ENCODE measurements around the gene TSPAN3.

The TSPAN3 gene

GRCh38 chr15:77018796-77019505 is 52.0 kb downstream of the TSPAN3 start:
- TF ChIP-seq POLR2AphosphoS5 (IDR thresholded peaks at IDR 0.05; ENCODE audit: low read depth): no peak
- no peak for TF ChIP-seq REST (IDR thresholded peaks at IDR 0.05; ENCODE audit: insufficient replicate concordance, low read depth)
- TF ChIP-seq CTCF (IDR thresholded peaks at IDR 0.05; ENCODE audit: insufficient read depth, low read length): no peak
- no peak for TF ChIP-seq SPI1 (IDR thresholded peaks at IDR 0.05; ENCODE audit: borderline replicate concordance, low read depth)
- no peak for TF ChIP-seq GABPA (IDR thresholded peaks at IDR 0.05; ENCODE audit: low read depth)
- Histone ChIP-seq H3K27ac (replicated peaks) (peak overlapping the region; percentile 62), H3K27me3 (ENCODE audit: insufficient read depth, poor library complexity, severe bottlenecking) (no peaks in the 10 kb centered on the region), H3K4me3 (replicated peaks; ENCODE audit: insufficient read depth, low read length) (no peak overlapping the region)
- DNase-seq (ENCODE audit: low read depth in 1 of 2, low spot score in 1 of 2): peak in 1 of 2 experiments; percentile 31

- peak overlapping the region; percentile 16; the same call in 1 of the 2 replicates for H3K27ac ChIP-seq (replicated peaks)
- no peak overlapping the region for H3K4me3 ChIP-seq (replicated peaks; ENCODE audit: insufficient read depth, low read length)
- no peak for DNase-seq (ENCODE audit: low read depth in 1 of 2, low spot score in 1 of 2)
- no peaks in the 10 kb centered on the region for H3K27me3 ChIP-seq (ENCODE audit: insufficient read depth, poor library complexity, severe bottlenecking)
- TF ChIP-seq SPI1 (IDR thresholded peaks at IDR 0.05; ENCODE audit: borderline replicate concordance, low read depth) (no peak), GABPA (IDR thresholded peaks at IDR 0.05; ENCODE audit: low read depth) (no peak), REST (IDR thresholded peaks at IDR 0.05; ENCODE audit: insufficient replicate concordance, low read depth) (no peak), POLR2AphosphoS5 (IDR thresholded peaks at IDR 0.05; ENCODE audit: low read depth) (no peak), CTCF (IDR thresholded peaks at IDR 0.05; ENCODE audit: insufficient read depth, low read length) (no peak)
These were observed 52.9 kb downstream of the TSPAN3 start for GRCh38 chr15:77017761-77018720.

GRCh38 chr15:77017091-77017660 is 53.7 kb downstream of the TSPAN3 start:
- Histone ChIP-seq H3K4me3 (replicated peaks; ENCODE audit: insufficient read depth, low read length) (no peak overlapping the region), H3K27me3 (ENCODE audit: insufficient read depth, poor library complexity, severe bottlenecking) (no peaks in the 10 kb centered on the region), H3K27ac (replicated peaks) (peak overlapping the region; percentile 24; the same call in 1 of the 2 replicates)
- TF ChIP-seq GABPA (IDR thresholded peaks at IDR 0.05; ENCODE audit: low read depth) (no peak), REST (IDR thresholded peaks at IDR 0.05; ENCODE audit: insufficient replicate concordance, low read depth) (no peak), CTCF (IDR thresholded peaks at IDR 0.05; ENCODE audit: insufficient read depth, low read length) (no peak), SPI1 (IDR thresholded peaks at IDR 0.05; ENCODE audit: borderline replicate concordance, low read depth) (no peak), POLR2AphosphoS5 (IDR thresholded peaks at IDR 0.05; ENCODE audit: low read depth) (no peak)
- DNase-seq (ENCODE audit: low read depth in 1 of 2, low spot score in 1 of 2): no peak
